Measurements from ENCODE around the gene KRT86.

DNA sequence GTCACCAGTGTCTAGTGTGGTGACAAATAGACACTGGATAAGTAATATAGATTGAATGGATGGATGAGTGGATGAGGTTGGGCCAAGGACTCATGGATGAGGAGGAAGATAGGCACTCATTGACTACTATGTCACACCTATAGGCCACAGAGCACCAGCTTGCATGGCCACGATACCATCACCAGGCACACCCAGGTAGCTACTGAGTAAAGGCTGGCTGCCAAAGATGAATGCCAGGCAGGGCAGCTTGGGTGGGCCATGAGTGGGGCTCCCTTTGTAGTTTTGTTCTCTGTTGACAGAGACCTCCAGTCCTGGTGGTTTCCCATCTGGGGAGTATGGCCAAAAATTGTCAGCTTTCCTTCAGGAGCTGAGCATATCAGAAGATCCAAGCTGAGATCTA, 57.9 kb downstream of the KRT86 start:
- TF ChIP-seq SP1 (IDR thresholded peaks at IDR 0.05) = no peak
- no peak for TF ChIP-seq LEF1 (IDR thresholded peaks at IDR 0.05; ENCODE audit: borderline replicate concordance)
- no peak for TF ChIP-seq SUZ12 (IDR thresholded peaks at IDR 0.05)
- TF ChIP-seq, protein P1, sequence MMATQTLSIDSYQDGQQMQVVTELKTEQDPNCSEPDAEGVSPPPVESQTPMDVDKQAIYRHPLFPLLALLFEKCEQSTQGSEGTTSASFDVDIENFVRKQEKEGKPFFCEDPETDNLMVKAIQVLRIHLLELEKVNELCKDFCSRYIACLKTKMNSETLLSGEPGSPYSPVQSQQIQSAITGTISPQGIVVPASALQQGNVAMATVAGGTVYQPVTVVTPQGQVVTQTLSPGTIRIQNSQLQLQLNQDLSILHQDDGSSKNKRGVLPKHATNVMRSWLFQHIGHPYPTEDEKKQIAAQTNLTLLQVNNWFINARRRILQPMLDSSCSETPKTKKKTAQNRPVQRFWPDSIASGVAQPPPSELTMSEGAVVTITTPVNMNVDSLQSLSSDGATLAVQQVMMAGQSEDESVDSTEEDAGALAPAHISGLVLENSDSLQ (IDR thresholded peaks at IDR 0.05) = no peak
- no peak for TF ChIP-seq NFRKB (IDR thresholded peaks at IDR 0.05)
- no peak for TF ChIP-seq TARDBP (IDR thresholded peaks at IDR 0.05)
- TF ChIP-seq BHLHE40 (IDR thresholded peaks at IDR 0.05; ENCODE audit: borderline replicate concordance) = no peak
- TF ChIP-seq FOXA1 (IDR thresholded peaks at IDR 0.05) = no peak
- no peak for TF ChIP-seq ARNT (IDR thresholded peaks at IDR 0.05)
- TF ChIP-seq L3MBTL2 (conservative IDR thresholded peaks at IDR 0.05) = no peak
- no peak for TF ChIP-seq CTBP1 (IDR thresholded peaks at IDR 0.05; ENCODE audit: borderline replicate concordance)
